GM12891 (cell line): ENCODE results near the gene EEIG1.

Experiments used
- PAX5 ChIP-seq: IDR thresholded peaks from 2 replicates; pipeline ENCODE4 v1.6.1; 2011; ENCODE audit warnings: low read length, moderate library complexity, mild to moderate bottlenecking; ENCODE audit not compliant: insufficient read depth, severe bottlenecking
- POLR2A ChIP-seq: IDR thresholded peaks from 2 replicates; pipeline ENCODE4 v1.6.1; 2011; ENCODE audit warnings: low read depth, low read length, control low read depth
- POLR2AphosphoS5 ChIP-seq: IDR thresholded peaks from 2 replicates; pipeline ENCODE4 v1.6.1; 2011; ENCODE audit warnings: low read depth, low read length, control low read depth
- TAF1 ChIP-seq: IDR thresholded peaks from 2 replicates; pipeline ENCODE4 v1.6.1; 2011; ENCODE audit warnings: low read depth, low read length, control low read depth

DNA sequence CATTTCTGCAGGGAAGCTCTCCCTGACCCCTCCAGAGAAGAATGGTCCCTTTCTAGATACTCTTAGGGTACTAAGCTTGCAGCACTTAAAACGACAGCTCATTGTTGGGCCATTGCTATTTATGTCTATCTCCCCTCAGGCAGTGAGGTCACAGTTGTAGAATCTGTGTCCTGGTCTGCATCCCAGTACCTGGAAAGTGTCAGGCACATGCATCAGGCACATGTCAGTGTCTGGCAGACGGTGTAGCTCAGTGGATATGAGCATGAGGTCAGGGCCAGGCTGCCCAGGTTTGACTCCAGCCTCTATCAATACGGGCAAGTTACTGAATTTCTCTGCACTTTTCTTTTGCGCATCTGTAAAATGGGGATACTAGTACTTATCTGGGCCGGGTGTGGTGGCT is 22.2 kb upstream of the EEIG1 start:
- TF ChIP-seq POLR2A, result no peak
- TF ChIP-seq POLR2AphosphoS5, result no peak
- no peak for TF ChIP-seq TAF1
- no peak for TF ChIP-seq PAX5
